T-helper 2 cell treated with Interferon-gamma antibody and Interleukin-4, amounts not matched to agents 5 μg/mL and 100 μg/mL, for 36 hours (primary cell): ENCODE measurements around the gene CAMK1D.

ENCODE experiments used
- DNase-seq: peaks from one replicate; pipeline ENCODE4 v3.0.0; 2021; ENCODE audit warnings: low spot score
- H3K27ac Mint-ChIP-seq: one replicate; pipeline ENCODE4 v1.8.0; 2021; ENCODE audit warnings: mild to moderate bottlenecking, mixed read lengths
- H3K27me3 Mint-ChIP-seq: one replicate; pipeline ENCODE4 v1.8.0; 2021; ENCODE audit warnings: low read depth, mixed read lengths
- H3K36me3 Mint-ChIP-seq: one replicate; pipeline ENCODE4 v1.8.0; 2021; ENCODE audit warnings: low read depth, mixed read lengths
- H3K4me1 Mint-ChIP-seq: one replicate; pipeline ENCODE4 v1.8.0; 2021; ENCODE audit warnings: low read depth, mixed read lengths
- H3K4me3 Mint-ChIP-seq: one replicate; pipeline ENCODE4 v1.8.0; 2022; ENCODE audit warnings: mild to moderate bottlenecking, moderate library complexity, mixed read lengths
- H3K9me3 Mint-ChIP-seq: one replicate; pipeline ENCODE4 v1.8.0; 2021; ENCODE audit warnings: mixed read lengths

CAMK1D gene

GRCh38 chr10:12822126-12822892, 473.0 kb downstream of the CAMK1D start:
- Mint-ChIP-seq H3K4me3 (no peak overlapping the region), H3K4me1 (no peaks in the 10 kb centered on the region), H3K27me3 (no peaks in the 10 kb centered on the region), H3K9me3 (no peaks in the 10 kb centered on the region), H3K36me3 (no peaks in the 10 kb centered on the region), H3K27ac (no peak overlapping the region)
- no peak for DNase-seq

GRCh38 chr10:12822893-12823170, 473.5 kb downstream of the CAMK1D start:
- DNase-seq, result no peak
- H3K4me3 Mint-ChIP-seq, result no peak overlapping the region
- H3K9me3 Mint-ChIP-seq, result no peaks in the 10 kb centered on the region
- no peaks in the 10 kb centered on the region for H3K27me3 Mint-ChIP-seq
- H3K36me3 Mint-ChIP-seq, result no peaks in the 10 kb centered on the region
- no peak overlapping the region for H3K27ac Mint-ChIP-seq
- no peaks in the 10 kb centered on the region for H3K4me1 Mint-ChIP-seq

GRCh38 chr10:12823328-12823727, 474.0 kb downstream of the CAMK1D start:
- H3K36me3 Mint-ChIP-seq, result no peaks in the 10 kb centered on the region
- H3K27ac Mint-ChIP-seq, result no peak overlapping the region

GRCh38 chr10:12825260-12825849, 476.0 kb downstream of the CAMK1D start:
- Mint-ChIP-seq H3K9me3 (no peaks in the 10 kb centered on the region), H3K4me1 (no peaks in the 10 kb centered on the region), H3K27me3 (no peaks in the 10 kb centered on the region), H3K27ac (no peak overlapping the region), H3K36me3 (no peaks in the 10 kb centered on the region), H3K4me3 (no peak overlapping the region)
- no peak for DNase-seq

More at GRCh38 chr10:12823328-12823727, 474.0 kb downstream of the CAMK1D start:
- no peaks in the 10 kb centered on the region for H3K27me3 Mint-ChIP-seq
- no peaks in the 10 kb centered on the region for H3K4me1 Mint-ChIP-seq
- no peak overlapping the region for H3K4me3 Mint-ChIP-seq
- no peaks in the 10 kb centered on the region for H3K9me3 Mint-ChIP-seq
- DNase-seq, result no peak

- H3K36me3 Mint-ChIP-seq, result no peaks in the 10 kb centered on the region
- H3K27me3 Mint-ChIP-seq, result no peaks in the 10 kb centered on the region
- H3K4me3 Mint-ChIP-seq, result no peak overlapping the region
- no peaks in the 10 kb centered on the region for H3K9me3 Mint-ChIP-seq
- DNase-seq, result no peak
- H3K27ac Mint-ChIP-seq, result no peak overlapping the region
- no peaks in the 10 kb centered on the region for H3K4me1 Mint-ChIP-seq
Observed at GRCh38 chr10:12826800-12827372, 477.5 kb downstream of the CAMK1D start.

GRCh38 chr10:12828736-12829135, 479.4 kb downstream of the CAMK1D start:
- Mint-ChIP-seq H3K4me1 (no peaks in the 10 kb centered on the region), H3K36me3 (no peaks in the 10 kb centered on the region), H3K27ac (no peak overlapping the region), H3K27me3 (no peaks in the 10 kb centered on the region), H3K4me3 (no peak overlapping the region), H3K9me3 (no peaks in the 10 kb centered on the region)
- no peak for DNase-seq

DNA sequence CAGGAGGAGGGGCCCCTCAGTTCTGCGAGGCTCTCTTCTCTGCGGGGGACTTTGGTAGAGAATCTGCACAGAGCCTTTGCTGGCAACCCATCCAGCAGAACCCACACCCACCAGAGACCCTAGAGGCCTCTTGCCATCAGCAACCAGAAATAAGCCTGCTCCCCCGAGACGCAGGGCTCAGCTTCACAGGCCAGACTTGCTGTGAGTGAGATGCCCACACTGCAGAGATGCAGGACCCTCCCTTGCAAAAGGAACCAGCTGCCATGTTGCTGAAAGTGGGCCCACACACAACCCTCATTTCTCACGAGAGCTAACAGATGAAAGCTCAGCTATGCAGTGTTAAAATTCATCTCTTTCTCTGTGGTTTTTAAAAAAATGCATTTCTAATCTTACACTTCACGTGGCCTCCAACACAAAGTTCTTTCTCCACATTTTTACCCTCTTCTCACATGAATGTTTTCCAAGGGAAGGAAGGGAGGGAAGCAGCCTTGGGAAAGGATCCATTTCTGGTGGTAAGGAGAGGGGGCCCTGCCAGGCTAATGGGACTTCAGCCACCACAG, 480.6 kb downstream of the CAMK1D start:
- DNase-seq, result no peak
- no peaks in the 10 kb centered on the region for H3K4me1 Mint-ChIP-seq
- H3K4me3 Mint-ChIP-seq, result no peak overlapping the region
- H3K36me3 Mint-ChIP-seq, result no peaks in the 10 kb centered on the region
- no peaks in the 10 kb centered on the region for H3K9me3 Mint-ChIP-seq
- no peaks in the 10 kb centered on the region for H3K27me3 Mint-ChIP-seq
- no peak overlapping the region for H3K27ac Mint-ChIP-seq

DNA sequence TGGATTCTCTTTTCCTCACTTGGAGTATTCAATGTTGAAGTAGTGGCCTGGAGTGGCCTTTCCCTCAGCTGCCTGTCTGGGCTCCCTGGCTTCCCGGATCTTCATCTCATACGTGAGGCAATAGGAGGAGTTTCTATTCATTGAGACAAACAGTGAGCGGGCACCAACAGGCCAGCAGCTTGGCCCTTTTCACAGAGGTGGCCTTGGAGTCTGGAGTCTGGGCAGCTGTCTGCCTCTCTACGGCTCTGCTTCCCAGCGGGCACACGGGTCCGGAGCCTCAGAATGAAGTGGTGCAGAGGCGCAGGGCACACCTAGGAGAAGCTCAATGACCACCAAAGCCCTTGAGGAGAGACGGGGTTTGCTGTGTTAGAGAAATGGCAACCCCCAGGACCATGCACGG, 482.7 kb downstream of the CAMK1D start:
- Mint-ChIP-seq H3K27ac (no peak overlapping the region), H3K36me3 (no peaks in the 10 kb centered on the region), H3K4me1 (no peaks in the 10 kb centered on the region), H3K27me3 (no peaks in the 10 kb centered on the region), H3K9me3 (no peaks in the 10 kb centered on the region), H3K4me3 (no peak overlapping the region)
- DNase-seq, result no peak

GRCh38 chr10:12833451-12833850, 484.1 kb downstream of the CAMK1D start:
- H3K9me3 Mint-ChIP-seq, result no peaks in the 10 kb centered on the region
- H3K36me3 Mint-ChIP-seq, result no peaks in the 10 kb centered on the region
- no peaks in the 10 kb centered on the region for H3K4me1 Mint-ChIP-seq
- no peak for DNase-seq
- no peak overlapping the region for H3K27ac Mint-ChIP-seq
- H3K27me3 Mint-ChIP-seq, result no peaks in the 10 kb centered on the region
- H3K4me3 Mint-ChIP-seq, result no peak overlapping the region

- no peaks in the 10 kb centered on the region for H3K27me3 Mint-ChIP-seq
- no peaks in the 10 kb centered on the region for H3K4me1 Mint-ChIP-seq
- no peak overlapping the region for H3K27ac Mint-ChIP-seq
Observed at GRCh38 chr10:12834116-12834665, 484.8 kb downstream of the CAMK1D start.

DNA sequence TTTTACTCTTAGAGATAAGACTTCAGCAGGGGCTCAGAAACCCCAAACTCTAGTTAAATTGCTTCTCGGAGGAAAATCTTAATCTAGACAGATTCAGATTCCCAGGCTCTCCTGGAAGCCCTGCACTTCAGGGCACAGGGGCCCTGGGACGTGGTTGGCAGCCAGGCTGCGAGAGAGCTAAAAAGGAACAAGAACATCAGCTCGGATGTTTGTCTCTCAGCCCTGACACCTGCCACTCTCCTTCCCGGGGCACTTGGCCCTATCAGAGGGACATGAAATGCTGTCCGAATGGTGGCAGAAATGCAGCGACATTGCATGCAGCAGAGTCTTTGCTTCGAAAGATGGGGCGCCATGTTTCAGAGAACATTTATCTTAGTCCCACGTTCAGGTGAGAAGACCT, 485.4 kb downstream of the CAMK1D start:
- no peaks in the 10 kb centered on the region for H3K27me3 Mint-ChIP-seq
- no peaks in the 10 kb centered on the region for H3K36me3 Mint-ChIP-seq
- no peak for DNase-seq
- H3K4me1 Mint-ChIP-seq, result no peaks in the 10 kb centered on the region
- no peak overlapping the region for H3K27ac Mint-ChIP-seq
- no peak overlapping the region for H3K4me3 Mint-ChIP-seq
- H3K9me3 Mint-ChIP-seq, result no peaks in the 10 kb centered on the region

More at GRCh38 chr10:12834116-12834665, 484.8 kb downstream of the CAMK1D start:
- H3K36me3 Mint-ChIP-seq, result no peaks in the 10 kb centered on the region
- no peak overlapping the region for H3K4me3 Mint-ChIP-seq
- no peak for DNase-seq
- no peaks in the 10 kb centered on the region for H3K9me3 Mint-ChIP-seq

GRCh38 chr10:12835709-12836108, 486.4 kb downstream of the CAMK1D start:
- Mint-ChIP-seq H3K36me3 (no peaks in the 10 kb centered on the region), H3K27me3 (no peaks in the 10 kb centered on the region), H3K4me3 (no peak overlapping the region), H3K27ac (no peak overlapping the region), H3K9me3 (no peaks in the 10 kb centered on the region), H3K4me1 (no peaks in the 10 kb centered on the region)
- DNase-seq, result no peak

DNA sequence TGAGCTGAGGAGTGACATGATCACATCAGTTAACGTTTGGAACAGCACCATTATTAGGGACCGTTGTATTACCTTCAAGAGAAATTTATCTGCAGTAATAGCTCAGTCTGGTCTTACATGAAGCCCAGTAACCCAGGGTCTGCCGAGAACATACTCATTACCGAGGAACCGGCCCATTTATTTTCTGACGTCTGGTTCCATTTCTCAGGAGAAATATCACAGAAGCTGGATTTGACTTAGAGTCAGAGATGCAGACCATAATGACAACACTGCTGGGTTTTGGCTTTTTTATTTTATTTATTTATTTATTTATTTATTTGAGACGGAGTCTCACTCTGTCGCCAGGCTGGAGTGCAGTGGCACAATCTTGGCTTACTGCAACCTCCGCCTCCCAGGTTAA, 489.0 kb downstream of the CAMK1D start:
- Mint-ChIP-seq H3K4me1 (no peaks in the 10 kb centered on the region), H3K9me3 (no peaks in the 10 kb centered on the region), H3K27ac (no peak overlapping the region), H3K36me3 (no peaks in the 10 kb centered on the region), H3K4me3 (no peak overlapping the region), H3K27me3 (no peaks in the 10 kb centered on the region)
- no peak for DNase-seq
